Stimulated activated CD8-positive, alpha-beta memory T cell treated with anti-CD3 and anti-CD28 coated beads, Interleukin-4, amount 100 ng/mL, for 48 hours (primary cell): ENCODE measurements around the gene TRAPPC13.
"Not testable (repeated sequence)": the region's sequence is repeated elsewhere in the genome, so short reads cannot be mapped to it uniquely, and the experiment has no call there.

ENCODE experiments used
- DNase-seq: peaks from one replicate; pipeline ENCODE4 v3.0.0-alpha.2; 2020

Gene TRAPPC13

GRCh38 chr5:65624571-65625555 lies at the start of gene TRAPPC13, which contains the start of gene SHLD3:
TRAPPC13 (plus strand) TSS chr5:65625027; CDS start chr5:65625061, 34 bp downstream.
SHLD3 (plus strand) TSS chr5:65625027; CDS start chr5:65629588, 4,561 bp downstream.
- peak; percentile 83 for DNase-seq

- DNase-seq, result no peak
Observed at GRCh38 chr5:65577141-65577540, 47.7 kb upstream of the TRAPPC13 start.

GRCh38 chr5:65588694-65589093 lies 36.1 kb upstream of the TRAPPC13 start:
- no peak for DNase-seq

GRCh38 chr5:65601761-65602160 lies 23.1 kb upstream of the TRAPPC13 start:
- not testable (repeated sequence) for DNase-seq

GRCh38 chr5:65611524-65611923 lies 13.3 kb upstream of the TRAPPC13 start:
- no peak for DNase-seq

- no peak for DNase-seq
Observed at GRCh38 chr5:65612298-65612907, 12.4 kb upstream of the TRAPPC13 start.

- DNase-seq, result no peak
Observed at GRCh38 chr5:65620021-65620420, 4.8 kb upstream of the TRAPPC13 start.

- not testable (repeated sequence) for DNase-seq
Observed at GRCh38 chr5:65621961-65622360, 2.9 kb upstream of the TRAPPC13 start.

GRCh38 chr5:65623482-65623881 lies 1.3 kb upstream of the TRAPPC13 start:
- DNase-seq, result no peak

- peak; percentile 90 for DNase-seq
Observed at GRCh38 chr5:65624025-65624570, 729 bp upstream of the TRAPPC13 start, which contains the start of gene TRIM23. TRIM23 (minus strand) TSS chr5:65624333; CDS start chr5:65624274, 59 bp downstream.

- DNase-seq, result no peak
Observed at GRCh38 chr5:65625743-65626142, 916 bp downstream of the TRAPPC13 start.

- no peak for DNase-seq
Observed at GRCh38 chr5:65630981-65631380, 6.2 kb downstream of the TRAPPC13 start.

GRCh38 chr5:65640240-65640639 lies 15.4 kb downstream of the TRAPPC13 start:
- DNase-seq, result no peak

GRCh38 chr5:65646938-65647337 lies 22.1 kb downstream of the TRAPPC13 start:
- no peak for DNase-seq

GRCh38 chr5:65647941-65648340 lies 23.1 kb downstream of the TRAPPC13 start:
- DNase-seq, result no peak

- no peak for DNase-seq
Observed at GRCh38 chr5:65651144-65651543, 26.3 kb downstream of the TRAPPC13 start.

- DNase-seq, result no peak
Observed at GRCh38 chr5:65654713-65655112, 29.9 kb downstream of the TRAPPC13 start.

- DNase-seq, result no peak
Observed at GRCh38 chr5:65663804-65664521, 39.1 kb downstream of the TRAPPC13 start.

- DNase-seq, result no peak
Observed at GRCh38 chr5:65668696-65669095, 43.9 kb downstream of the TRAPPC13 start.

GRCh38 chr5:65672796-65673195 lies 48.0 kb downstream of the TRAPPC13 start:
- DNase-seq, result no peak

GRCh38 chr5:65674749-65675148 lies 49.9 kb downstream of the TRAPPC13 start:
- DNase-seq, result no peak

- DNase-seq, result not testable (repeated sequence)
Observed at GRCh38 chr5:65676056-65676455, 51.2 kb downstream of the TRAPPC13 start.

GRCh38 chr5:65682148-65682547 lies 57.3 kb downstream of the TRAPPC13 start:
- DNase-seq, result no peak
